ENCODE results near the gene NEUROD2.

- TF ChIP-seq CTCF (conservative IDR thresholded peaks at IDR 0.05) (no peak), ZFX (IDR thresholded peaks at IDR 0.05) (no peak)
Observed at GRCh38 chr17:39597372-39598046, 10.2 kb downstream of the NEUROD2 start.
